Measurements from ENCODE around the gene ALKBH1. TPM values are rescaled to one million over a fixed set of nuclear protein-coding genes. Genes with fewer than 3 reads are reported as not detected.
"Not testable (repeated sequence)": the region's sequence is repeated elsewhere in the genome, so short reads cannot be mapped to it uniquely, and the experiment has no call there.

ALKBH1 gene
- total RNA-seq, 2 donors from 2014 or later, result 16.6 to 17.2 TPM

GRCh38 chr14:77645520-77646230 lies 62.1 kb downstream of the ALKBH1 start:
- no peak for DNase-seq (ENCODE audit: low spot score in 2 of 2)
- H3K27ac Mint-ChIP-seq, result no peak overlapping the region
- H3K36me3 Mint-ChIP-seq, result peaks cover 0 to 5% of the 10 kb centered on the region in 2 donors
- H3K9me3 Mint-ChIP-seq, result no peaks in the 10 kb centered on the region
- ATAC-seq, result no peak

DNA sequence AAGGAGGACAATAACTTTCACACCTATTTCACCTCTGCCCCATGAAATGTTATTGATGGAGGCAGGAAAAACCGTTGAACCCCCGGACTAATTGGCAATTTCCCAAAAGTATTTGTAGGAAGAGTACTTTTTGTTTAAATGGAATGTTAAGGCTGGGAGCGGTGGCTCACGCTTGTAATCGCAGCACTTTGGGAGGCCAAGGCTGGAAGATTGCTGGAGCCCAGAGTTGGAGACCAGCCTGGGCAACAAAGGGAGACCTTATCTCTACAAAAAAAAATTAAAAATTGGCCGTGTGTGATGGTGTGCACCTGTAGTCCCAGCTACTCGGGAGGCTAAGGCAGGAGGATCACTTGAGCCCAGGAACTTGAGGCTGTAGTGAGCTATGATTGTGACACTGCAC lies 65.4 kb downstream of the ALKBH1 start:
- no peak for DNase-seq (ENCODE audit: low spot score in 2 of 2)
- no peak for ATAC-seq
- H3K27ac Mint-ChIP-seq, result peak overlapping the region; percentile 95 to 96
- peaks cover 0 to 5% of the 10 kb centered on the region in 2 donors for H3K36me3 Mint-ChIP-seq
- H3K9me3 Mint-ChIP-seq, result peaks cover 0 to 5% of the 10 kb centered on the region in 2 donors

- Mint-ChIP-seq H3K9me3 (peaks cover 0 to 8% of the 10 kb centered on the region in 2 donors), H3K27ac (peak overlapping the region; percentile 95 to 96), H3K36me3 (peaks cover 0 to 5% of the 10 kb centered on the region in 2 donors)
- DNase-seq (ENCODE audit: low spot score in 2 of 2) (peak; percentile 71 to 81), ATAC-seq (peak; percentile 88 to 90)
Observed at GRCh38 chr14:77641534-77642341, 66.1 kb downstream of the ALKBH1 start.

GRCh38 chr14:77640756-77641533 lies 66.9 kb downstream of the ALKBH1 start:
- no peak for DNase-seq (ENCODE audit: low spot score in 2 of 2)
- no peak for ATAC-seq
- H3K27ac Mint-ChIP-seq, result peak overlapping the region; percentile 95 to 96
- H3K9me3 Mint-ChIP-seq, result peaks cover 0 to 9% of the 10 kb centered on the region in 2 donors
- peaks cover 0 to 5% of the 10 kb centered on the region in 2 donors for H3K36me3 Mint-ChIP-seq

DNA sequence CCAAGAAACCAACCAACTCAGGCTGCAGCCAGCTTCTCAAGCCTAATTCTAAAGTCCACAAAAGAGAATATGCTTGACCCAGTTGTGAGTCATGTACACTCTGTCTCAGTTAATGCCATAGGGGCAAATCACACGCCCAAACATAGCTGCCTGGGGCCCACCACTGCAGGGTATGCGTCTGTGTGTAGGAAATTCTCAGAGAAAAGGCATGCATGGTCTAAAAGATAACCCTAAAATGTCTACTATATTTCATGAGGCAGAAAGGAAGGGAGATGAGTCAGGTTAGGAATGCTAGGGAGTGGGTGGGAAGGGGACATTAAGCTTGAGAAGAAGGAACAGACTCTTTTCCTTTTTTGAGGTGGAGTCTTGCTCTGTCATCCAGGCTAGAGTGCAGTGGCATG lies 69.1 kb downstream of the ALKBH1 start:
- no peak for ATAC-seq
- no peak for DNase-seq (ENCODE audit: low spot score in 2 of 2)
- Mint-ChIP-seq H3K27ac (no peak overlapping the region), H3K36me3 (peaks cover 0 to 5% of the 10 kb centered on the region in 2 donors), H3K9me3 (peaks cover 0 to 9% of the 10 kb centered on the region in 2 donors)

- not testable (repeated sequence) for H3K9me3 Mint-ChIP-seq; ATAC-seq; H3K36me3 Mint-ChIP-seq; H3K27ac Mint-ChIP-seq; DNase-seq (ENCODE audit: low spot score in 2 of 2)
Observed at GRCh38 chr14:77635869-77636268, 72.0 kb downstream of the ALKBH1 start.

DNA sequence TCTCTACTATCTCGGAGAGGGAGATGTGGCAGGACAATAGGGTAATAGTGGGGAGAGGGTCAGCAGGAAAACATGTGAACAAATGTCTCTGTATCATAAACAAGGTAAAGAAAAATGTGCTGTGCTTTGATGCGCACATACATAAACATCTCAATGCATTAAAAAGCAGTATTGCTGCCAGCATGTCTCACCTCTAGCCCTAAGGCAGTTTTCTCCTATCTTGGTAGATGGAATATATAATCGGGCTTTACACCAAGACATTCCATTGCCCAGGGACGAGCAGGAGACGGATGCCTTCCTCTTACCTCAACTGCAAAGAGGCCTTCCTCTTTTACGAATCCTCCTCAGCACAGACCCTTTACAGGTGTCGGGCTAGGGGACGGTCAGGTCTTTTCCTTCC lies 72.4 kb downstream of the ALKBH1 start:
- ATAC-seq; H3K36me3 Mint-ChIP-seq; DNase-seq (ENCODE audit: low spot score in 2 of 2); H3K9me3 Mint-ChIP-seq; H3K27ac Mint-ChIP-seq: not testable (repeated sequence)

GRCh38 chr14:77630111-77630510 lies 77.7 kb downstream of the ALKBH1 start:
- DNase-seq (ENCODE audit: low spot score in 2 of 2) (no peak), ATAC-seq (no peak)
- Mint-ChIP-seq H3K9me3 (no peaks in the 10 kb centered on the region), H3K27ac (no peak overlapping the region), H3K36me3 (no peaks in the 10 kb centered on the region)

DNA sequence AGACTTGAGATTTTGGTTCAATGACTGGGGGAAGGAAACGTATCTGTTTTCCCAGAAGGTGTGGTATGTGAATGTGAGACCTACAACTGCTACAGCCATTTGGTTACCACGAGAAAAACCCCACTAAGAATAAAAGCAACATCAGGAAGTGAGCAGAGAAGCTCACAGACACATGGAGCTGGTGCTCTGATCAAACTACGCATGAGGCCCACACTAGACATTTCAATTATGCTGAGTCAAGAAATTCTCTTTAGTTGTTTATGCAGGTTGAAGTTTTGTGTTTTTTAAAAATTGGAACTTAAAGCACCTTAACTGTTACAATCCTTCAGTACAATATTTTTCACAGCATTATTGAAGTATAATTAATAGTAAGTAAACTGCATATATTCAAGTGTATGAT lies 82.5 kb downstream of the ALKBH1 start:
- no peak for DNase-seq (ENCODE audit: low spot score in 2 of 2)
- ATAC-seq, result no peak
- H3K9me3 Mint-ChIP-seq, result no peaks in the 10 kb centered on the region
- no peak overlapping the region for H3K27ac Mint-ChIP-seq
- no peaks in the 10 kb centered on the region for H3K36me3 Mint-ChIP-seq

DNA sequence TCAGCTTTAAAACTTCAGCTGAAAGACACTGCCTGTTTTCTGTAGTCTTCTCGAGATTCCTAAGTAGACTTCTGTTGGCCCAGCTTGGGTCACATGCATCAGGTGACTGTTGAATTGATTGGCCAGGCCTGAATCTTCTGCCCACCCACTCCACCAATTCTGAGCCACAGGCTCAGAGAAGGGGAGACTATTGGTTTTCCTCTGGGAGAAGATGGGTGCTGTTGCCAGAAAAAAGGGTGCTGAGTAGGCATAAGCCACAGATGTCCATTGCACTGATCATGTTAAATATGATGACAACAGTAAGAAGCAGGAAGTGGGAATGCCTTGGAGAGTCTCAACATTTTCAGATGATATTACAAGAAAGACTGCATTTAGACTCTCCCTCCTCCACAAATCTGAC lies 84.6 kb downstream of the ALKBH1 start:
- Mint-ChIP-seq H3K36me3 (no peaks in the 10 kb centered on the region), H3K27ac (peak overlapping the region in 1 of 2 donors; percentile 32), H3K9me3 (no peaks in the 10 kb centered on the region)
- ATAC-seq, result no peak
- DNase-seq (ENCODE audit: low spot score in 2 of 2), result no peak

Other genes starting within 250 kb of the ALKBH1 start
- 100 to 1,000 TPM; 192 to 295 TPM for gene AHSA1, start 249.9 kb downstream of the ALKBH1 start, total RNA-seq
- gene ISM2, start 209.2 kb downstream of the ALKBH1 start, total RNA-seq, result 1 to 10 TPM in 1 of 2 donors, not detected in 1; 1.0 TPM
- gene SPTLC2, start 91.4 kb downstream of the ALKBH1 start, total RNA-seq, result 10 to 100 TPM; 18.8 to 25.8 TPM
- 100 to 1,000 TPM in 1 of 2 donors, 10 to 100 TPM in 1; 45.9 to 123 TPM for gene SLIRP, start 80 bp upstream of the ALKBH1 start, total RNA-seq
- gene SNW1, start 53.1 kb upstream of the ALKBH1 start, total RNA-seq, result 100 to 1,000 TPM; 105 to 142 TPM
- gene ADCK1, start 92.1 kb upstream of the ALKBH1 start, total RNA-seq, result 1 to 10 TPM; 2.4 to 2.8 TPM

All from activated naive CD4-positive, alpha-beta T cell treated with anti-CD3 and anti-CD28 coated beads, Interleukin-2, amount 50 U/mL, for 72 hours (primary cell).